GM19240 (cell line): ENCODE data around the gene PGAP3.
A peak's percentile ranks its signal among the peaks of the same experiment; 100 is the strongest.

Experiments
- DNase-seq: peaks from one replicate; pipeline ENCODE4 v3.0.0; 2011; ENCODE audit warnings: low spot score; ENCODE audit not compliant: insufficient read length

PGAP3 gene

DNA sequence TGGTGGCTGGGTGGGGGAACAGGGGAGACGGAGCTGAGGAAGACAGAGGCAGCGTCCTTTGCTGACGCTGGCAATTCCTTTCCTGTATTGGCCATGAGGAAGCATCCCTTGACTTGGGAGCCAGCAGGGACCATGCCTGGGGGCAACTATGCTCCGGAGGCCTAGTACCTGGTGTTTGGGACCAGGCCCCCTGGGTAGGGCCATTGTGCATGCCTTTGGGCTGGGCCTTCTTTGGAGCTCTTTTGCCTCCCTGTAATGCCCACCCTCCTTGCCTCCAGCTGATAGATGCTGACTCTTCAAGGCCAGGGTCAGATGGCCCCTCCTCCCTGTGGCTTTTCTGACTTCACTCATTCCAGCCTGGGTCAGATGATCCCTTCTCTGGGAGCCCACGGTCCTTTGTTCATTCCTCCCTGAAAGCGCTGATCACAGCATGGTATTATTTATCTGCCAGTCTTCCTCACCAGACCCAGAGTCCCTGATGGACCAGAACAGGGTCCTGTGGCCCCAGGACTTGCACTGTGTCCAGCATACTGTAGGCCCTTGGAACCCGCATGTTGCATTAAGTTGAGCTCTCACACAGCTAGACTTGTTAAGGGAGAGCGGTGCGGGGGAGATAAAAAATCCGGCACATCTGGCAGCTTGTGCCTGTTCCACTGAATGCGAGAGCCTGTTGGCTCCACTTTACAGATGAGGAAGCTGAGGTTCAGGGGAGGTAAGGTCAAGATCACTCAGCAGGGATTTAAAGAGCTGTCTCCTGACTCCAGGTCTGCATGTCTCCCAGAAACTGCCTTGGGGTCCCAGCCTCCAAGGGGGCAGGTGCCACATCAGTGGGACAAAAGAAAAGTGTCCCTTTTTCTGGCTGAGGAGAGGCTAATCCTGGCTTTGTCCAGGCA, 48.0 kb downstream of the PGAP3 start:
- no peak for DNase-seq

GRCh38 chr17:39639043-39639442, 48.8 kb downstream of the PGAP3 start:
- no peak for DNase-seq

GRCh38 chr17:39638317-39638716, 49.5 kb downstream of the PGAP3 start:
- DNase-seq, result no peak

GRCh38 chr17:39636927-39637736, 50.7 kb downstream of the PGAP3 start, which contains the start of gene STARD3:
STARD3 (plus strand) TSS chr17:39637144; CDS start chr17:39653532, 16,388 bp downstream.
- DNase-seq, result peak; percentile 97

GRCh38 chr17:39636587-39636926, 51.3 kb downstream of the PGAP3 start:
- DNase-seq, result no peak

DNA sequence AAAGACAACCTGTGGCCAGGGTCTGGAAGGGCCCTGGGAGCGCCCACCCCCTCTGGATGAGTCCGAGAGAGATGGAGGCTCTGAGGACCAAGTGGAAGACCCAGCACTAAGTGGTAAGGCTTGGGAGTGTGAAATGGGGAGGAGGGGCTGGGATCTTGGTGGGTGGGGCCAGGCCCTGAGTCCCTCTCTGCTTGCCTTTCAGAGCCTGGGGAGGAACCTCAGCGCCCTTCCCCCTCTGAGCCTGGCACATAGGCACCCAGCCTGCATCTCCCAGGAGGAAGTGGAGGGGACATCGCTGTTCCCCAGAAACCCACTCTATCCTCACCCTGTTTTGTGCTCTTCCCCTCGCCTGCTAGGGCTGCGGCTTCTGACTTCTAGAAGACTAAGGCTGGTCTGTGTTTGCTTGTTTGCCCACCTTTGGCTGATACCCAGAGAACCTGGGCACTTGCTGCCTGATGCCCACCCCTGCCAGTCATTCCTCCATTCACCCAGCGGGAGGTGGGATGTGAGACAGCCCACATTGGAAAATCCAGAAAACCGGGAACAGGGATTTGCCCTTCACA, 52.2 kb downstream of the PGAP3 start:
- no peak for DNase-seq

DNA sequence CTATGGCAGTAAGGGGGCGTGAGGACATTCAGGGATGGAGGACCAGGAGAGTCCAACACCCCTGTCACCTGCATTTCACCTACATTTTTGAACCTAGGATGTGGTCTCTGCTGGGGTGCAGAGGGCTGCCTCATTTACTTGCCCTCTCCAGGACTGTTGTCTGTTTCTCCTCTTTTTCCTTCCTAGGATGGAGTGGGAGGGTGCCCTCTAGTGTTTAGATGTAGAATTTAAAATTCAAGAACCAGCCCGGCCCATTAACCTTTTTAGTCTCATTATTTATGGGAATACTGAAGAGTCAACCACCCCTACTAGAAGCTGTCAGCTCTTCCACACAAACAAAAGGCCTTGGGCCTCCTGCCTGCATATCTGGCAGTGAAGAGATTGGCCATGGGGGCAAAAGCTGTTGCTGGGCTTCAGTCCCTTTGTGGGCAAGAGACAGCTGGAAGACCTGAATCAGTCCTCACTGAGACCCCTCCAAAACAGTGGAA, 53.4 kb downstream of the PGAP3 start:
- no peak for DNase-seq

DNA sequence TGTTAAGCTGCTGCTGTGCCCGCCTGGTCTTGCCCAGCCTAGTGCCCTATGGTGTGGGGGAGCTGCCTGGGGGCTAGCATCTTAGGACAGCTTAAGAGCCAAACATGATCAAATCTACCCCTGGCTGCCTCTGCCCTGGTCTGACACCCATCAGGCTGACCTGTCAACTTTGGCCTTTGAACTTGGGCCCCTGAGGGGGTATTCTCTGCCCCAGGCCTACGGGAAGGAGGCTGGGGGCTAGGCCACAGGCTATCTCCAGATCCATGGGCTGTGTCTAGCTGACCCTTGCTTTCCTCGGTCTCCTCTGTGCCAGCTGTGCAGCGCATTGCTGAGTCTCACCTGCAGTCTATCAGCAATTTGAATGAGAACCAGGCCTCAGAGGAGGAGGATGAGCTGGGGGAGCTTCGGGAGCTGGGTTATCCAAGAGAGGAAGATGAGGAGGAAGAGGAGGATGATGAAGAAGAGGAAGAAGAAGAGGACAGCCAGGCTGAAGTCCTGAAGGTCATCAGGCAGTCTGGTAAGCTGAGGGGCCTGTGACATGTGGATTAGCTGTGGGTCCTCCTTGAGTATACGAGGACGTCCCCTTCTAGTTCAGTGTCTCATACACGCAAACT, 54.2 kb downstream of the PGAP3 start:
- DNase-seq, result no peak

DNA sequence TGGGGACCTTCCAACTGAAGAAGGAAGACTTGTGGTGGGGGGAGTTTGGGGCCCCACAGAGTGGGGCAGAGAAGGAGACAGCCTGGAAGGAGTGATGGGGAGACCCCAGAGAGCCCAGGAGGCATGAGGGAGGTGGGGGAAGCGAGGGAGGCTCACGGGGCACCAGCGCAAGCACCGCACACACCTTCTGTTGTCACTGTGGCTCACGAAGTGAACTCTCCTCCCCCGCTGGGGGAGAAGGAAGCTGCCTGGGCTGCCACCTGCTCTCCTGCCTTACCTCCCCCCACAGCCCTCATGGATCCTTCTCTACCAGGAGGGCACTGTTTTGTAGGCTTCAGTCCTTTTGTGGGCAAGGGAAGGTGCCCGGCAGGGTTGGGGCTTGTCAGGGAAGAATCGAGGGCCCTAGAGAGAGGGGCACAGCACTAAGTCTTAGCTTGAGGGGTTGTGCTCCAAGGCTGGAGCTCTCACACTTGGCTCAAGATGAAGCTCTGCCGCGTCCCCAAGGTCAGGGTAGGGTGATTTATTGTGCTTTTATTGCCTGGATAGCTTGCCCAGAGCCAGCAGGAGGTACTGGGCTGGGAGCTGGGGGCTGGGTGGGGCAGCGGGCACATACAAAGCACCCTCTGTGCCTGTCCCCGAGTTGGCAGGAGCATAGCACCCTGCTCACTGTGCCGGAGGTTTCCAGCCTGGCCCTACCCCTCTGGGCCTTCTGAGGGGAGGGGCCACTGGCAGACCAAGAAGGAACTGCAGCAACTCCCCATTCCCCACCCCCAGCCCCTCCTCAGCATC, 55.5 kb downstream of the PGAP3 start:
- DNase-seq, result no peak

GRCh38 chr17:39631403-39631802, 56.5 kb downstream of the PGAP3 start:
- DNase-seq, result no peak

DNA sequence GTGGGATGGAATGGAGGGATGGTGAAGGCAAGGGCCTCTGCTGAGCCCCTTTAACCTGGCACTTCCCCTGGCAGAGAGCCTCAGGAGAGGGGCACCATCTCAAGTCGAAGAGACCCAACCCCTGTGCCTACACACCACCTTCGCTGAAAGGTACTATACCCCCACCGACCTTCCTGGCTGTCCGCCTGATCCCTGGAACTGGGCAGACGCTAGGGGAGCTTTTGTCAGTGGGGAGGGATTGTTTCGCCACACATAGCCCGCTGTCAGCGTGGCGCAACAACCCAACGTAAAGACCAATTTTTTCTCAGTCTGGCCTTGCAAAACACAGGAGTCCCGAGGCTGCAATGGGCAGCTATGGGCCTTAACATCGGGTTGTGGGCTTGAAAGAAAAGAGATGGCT, 58.0 kb downstream of the PGAP3 start:
- DNase-seq, result no peak

- no peak for DNase-seq
Observed at GRCh38 chr17:39629494-39629880, 58.4 kb downstream of the PGAP3 start.

DNA sequence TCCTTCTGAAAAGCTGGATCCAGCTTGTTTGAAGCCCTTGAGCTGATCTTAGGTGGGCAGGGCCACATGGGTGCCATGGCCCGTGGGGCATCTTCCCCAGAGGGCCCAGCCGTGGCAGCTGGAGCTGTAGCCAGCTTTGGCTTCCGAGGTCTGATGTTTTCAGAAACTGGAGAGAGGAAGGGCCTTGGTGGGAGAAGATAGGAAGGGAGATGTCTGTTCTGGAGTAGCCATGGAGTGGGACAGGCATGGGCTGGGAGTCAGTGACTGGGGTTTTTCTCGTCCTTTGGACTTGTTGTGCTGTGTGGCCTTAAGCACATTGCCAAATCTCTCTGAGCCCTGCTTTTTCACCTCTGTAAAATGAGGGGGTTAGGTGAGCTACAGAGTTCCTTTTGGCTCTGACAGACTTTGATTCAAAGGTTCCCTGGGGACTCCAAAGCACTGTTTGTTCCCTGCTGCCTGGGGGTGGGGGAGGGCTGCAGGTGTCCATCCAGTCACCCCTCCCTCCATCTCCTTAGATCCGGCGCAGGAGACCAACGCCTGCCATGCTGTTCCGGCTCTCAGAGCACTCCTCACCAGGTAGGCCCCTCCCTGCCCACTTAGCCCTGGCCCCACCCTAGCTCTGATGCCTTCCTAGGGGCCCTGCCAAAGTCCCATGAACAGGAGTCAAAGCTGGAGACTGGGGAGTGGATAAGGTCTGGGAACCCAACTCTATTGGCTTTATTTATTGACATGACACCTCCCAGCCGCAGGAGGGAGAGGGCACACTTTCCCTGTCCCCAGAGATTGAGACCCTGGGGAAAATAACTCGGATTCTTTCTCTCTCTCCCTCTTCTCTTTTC, 59.0 kb downstream of the PGAP3 start:
- DNase-seq, result no peak

- no peak for DNase-seq
Observed at GRCh38 chr17:39627712-39628516, 59.9 kb downstream of the PGAP3 start.

GRCh38 chr17:39627047-39627711, 60.7 kb downstream of the PGAP3 start:
- no peak for DNase-seq

DNA sequence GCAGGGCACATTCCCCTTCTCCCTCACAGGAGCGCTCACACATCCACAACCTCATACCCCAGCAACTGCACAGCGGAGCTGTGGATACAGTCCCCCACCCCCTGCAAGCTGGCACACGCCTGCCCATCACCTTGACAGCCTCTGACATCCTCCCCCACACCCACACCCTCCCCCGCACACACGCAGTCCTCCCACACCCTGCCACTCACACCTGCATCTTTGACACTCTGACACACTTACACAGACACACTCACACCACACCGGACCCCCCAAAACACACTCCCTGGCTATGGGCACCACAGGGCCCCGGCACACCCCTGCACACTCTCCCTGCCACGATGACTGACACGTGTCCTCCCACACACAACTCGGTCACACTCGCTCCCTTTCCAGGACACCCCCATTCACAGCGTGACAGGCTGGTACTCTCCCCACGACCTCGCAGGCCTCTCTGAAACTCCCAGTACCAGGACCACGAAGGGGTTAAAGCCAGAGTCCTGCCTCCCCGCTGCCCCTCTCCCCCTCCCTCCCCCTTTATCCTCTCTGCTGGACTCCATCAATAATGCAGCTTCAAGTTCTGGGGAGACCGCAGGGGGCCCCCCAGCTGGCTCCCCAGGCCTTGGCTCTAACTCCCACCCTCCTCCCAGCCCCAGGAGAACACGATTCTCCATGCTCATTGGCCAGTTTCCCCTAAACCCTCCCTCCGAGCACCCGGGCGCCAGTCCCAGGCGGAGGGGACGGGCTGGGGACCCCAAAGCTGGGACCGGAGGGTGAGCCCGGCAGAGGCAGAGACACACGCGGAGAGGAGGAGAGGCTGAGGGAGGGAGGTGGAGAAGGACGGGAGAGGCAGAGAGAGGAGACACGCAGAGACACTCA, 61.4 kb downstream of the PGAP3 start, which contains the start of gene PPP1R1B:
Gene PPP1R1B, plus strand, starts transcription at position 782 of the 876 bp plus-strand sequence. CDS start 441 bp downstream, outside the sequence.
- DNase-seq, result no peak

DNA sequence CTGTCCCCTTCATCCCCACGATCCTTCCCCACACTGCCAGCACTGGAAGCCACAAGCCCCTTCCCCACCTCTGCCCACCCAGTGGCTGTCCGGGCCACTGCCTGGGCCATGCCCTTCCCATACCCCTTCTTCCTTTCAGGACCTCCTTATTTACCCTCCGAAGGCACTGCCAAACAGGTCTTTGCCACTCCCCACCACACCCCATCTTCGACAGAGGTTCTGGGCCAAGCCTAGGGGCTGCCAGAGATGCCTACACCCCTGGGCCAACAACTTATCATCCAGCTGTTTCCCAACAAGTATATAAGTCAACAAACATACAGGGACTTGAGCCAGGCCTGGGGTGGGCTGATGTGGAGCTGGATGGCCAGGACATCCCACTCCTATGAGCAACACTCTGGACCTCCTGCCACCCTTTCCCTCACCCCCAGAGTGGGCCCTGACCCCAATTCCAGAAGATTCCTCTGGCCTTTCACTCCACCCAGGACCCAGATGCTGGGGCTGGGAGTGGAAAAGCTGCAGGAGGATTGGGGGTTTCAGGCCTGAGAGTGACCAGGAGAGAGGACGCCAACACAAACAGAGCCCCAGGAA, 62.6 kb downstream of the PGAP3 start:
- DNase-seq, result no peak
